ENCODE results near the gene EEA1. TPM values are rescaled to one million over a fixed set of nuclear protein-coding genes. Genes with fewer than 3 reads are reported as not detected.

EEA1 gene
- total RNA-seq, 1 donor from 2014 or later: 12.0 TPM

- no peaks in the 10 kb centered on the region for H3K4me1 Mint-ChIP-seq (ENCODE audit: low read depth, unreplicated experiment)
- TF ChIP-seq CTCF (IDR thresholded peaks at IDR 0.05; ENCODE audit: partially characterized antibody, unreplicated experiment): no peak
- H3K36me3 Mint-ChIP-seq (ENCODE audit: unreplicated experiment): no peaks in the 10 kb centered on the region
- no peaks in the 10 kb centered on the region for H3K9me3 Mint-ChIP-seq (ENCODE audit: unreplicated experiment)
- no peak for DNase-seq
- H3K27me3 Mint-ChIP-seq (ENCODE audit: unreplicated experiment): no peaks in the 10 kb centered on the region
- H3K4me3 Mint-ChIP-seq (ENCODE audit: unreplicated experiment): no peak overlapping the region
- H3K27ac Mint-ChIP-seq (ENCODE audit: unreplicated experiment): no peak overlapping the region
These were observed 188.7 kb downstream of the EEA1 start for GRCh38 chr12:92740411-92740810.

GRCh38 chr12:92739113-92739512 lies 190.0 kb downstream of the EEA1 start:
- no peaks in the 10 kb centered on the region for H3K9me3 Mint-ChIP-seq (ENCODE audit: unreplicated experiment)
- H3K4me1 Mint-ChIP-seq (ENCODE audit: low read depth, unreplicated experiment): no peaks in the 10 kb centered on the region
- H3K27me3 Mint-ChIP-seq (ENCODE audit: unreplicated experiment): no peaks in the 10 kb centered on the region
- no peak for DNase-seq
- H3K27ac Mint-ChIP-seq (ENCODE audit: unreplicated experiment): no peak overlapping the region
- H3K4me3 Mint-ChIP-seq (ENCODE audit: unreplicated experiment): no peak overlapping the region
- H3K36me3 Mint-ChIP-seq (ENCODE audit: unreplicated experiment): no peaks in the 10 kb centered on the region
- no peak for TF ChIP-seq CTCF (IDR thresholded peaks at IDR 0.05; ENCODE audit: partially characterized antibody, unreplicated experiment)

- Mint-ChIP-seq H3K9me3 (ENCODE audit: unreplicated experiment) (no peaks in the 10 kb centered on the region), H3K27ac (ENCODE audit: unreplicated experiment) (no peak overlapping the region), H3K4me3 (ENCODE audit: unreplicated experiment) (no peak overlapping the region), H3K36me3 (ENCODE audit: unreplicated experiment) (no peaks in the 10 kb centered on the region), H3K27me3 (ENCODE audit: unreplicated experiment) (no peaks in the 10 kb centered on the region), H3K4me1 (ENCODE audit: low read depth, unreplicated experiment) (no peaks in the 10 kb centered on the region)
- DNase-seq: no peak
- no peak for TF ChIP-seq CTCF (IDR thresholded peaks at IDR 0.05; ENCODE audit: partially characterized antibody, unreplicated experiment)
These were observed 190.9 kb downstream of the EEA1 start for GRCh38 chr12:92737855-92738850.

- Mint-ChIP-seq H3K27me3 (ENCODE audit: unreplicated experiment) (no peaks in the 10 kb centered on the region), H3K4me1 (ENCODE audit: low read depth, unreplicated experiment) (no peaks in the 10 kb centered on the region), H3K27ac (ENCODE audit: unreplicated experiment) (no peak overlapping the region), H3K36me3 (ENCODE audit: unreplicated experiment) (no peaks in the 10 kb centered on the region), H3K9me3 (ENCODE audit: unreplicated experiment) (no peaks in the 10 kb centered on the region), H3K4me3 (ENCODE audit: unreplicated experiment) (no peak overlapping the region)
- no peak for TF ChIP-seq CTCF (IDR thresholded peaks at IDR 0.05; ENCODE audit: partially characterized antibody, unreplicated experiment)
- no peak for DNase-seq
These were observed 192.5 kb downstream of the EEA1 start for GRCh38 chr12:92736605-92737004.

GRCh38 chr12:92735131-92735721 lies 193.9 kb downstream of the EEA1 start:
- no peak for TF ChIP-seq CTCF (IDR thresholded peaks at IDR 0.05; ENCODE audit: partially characterized antibody, unreplicated experiment)
- H3K4me3 Mint-ChIP-seq (ENCODE audit: unreplicated experiment): no peak overlapping the region
- H3K4me1 Mint-ChIP-seq (ENCODE audit: low read depth, unreplicated experiment): no peaks in the 10 kb centered on the region
- H3K36me3 Mint-ChIP-seq (ENCODE audit: unreplicated experiment): no peaks in the 10 kb centered on the region
- no peaks in the 10 kb centered on the region for H3K9me3 Mint-ChIP-seq (ENCODE audit: unreplicated experiment)
- no peaks in the 10 kb centered on the region for H3K27me3 Mint-ChIP-seq (ENCODE audit: unreplicated experiment)
- H3K27ac Mint-ChIP-seq (ENCODE audit: unreplicated experiment): no peak overlapping the region
- DNase-seq: no peak
